HG02981 (cell line): ENCODE data around the gene FIBCD1.

Experiments used
- ATAC-seq: cut with Tn5 transposase; IDR thresholded peaks from one replicate; pipeline ENCODE4 v1.9.1; 2021; ENCODE audit warnings: mild to moderate bottlenecking, moderate library complexity; ENCODE audit not compliant: unreplicated experiment

Gene FIBCD1

DNA sequence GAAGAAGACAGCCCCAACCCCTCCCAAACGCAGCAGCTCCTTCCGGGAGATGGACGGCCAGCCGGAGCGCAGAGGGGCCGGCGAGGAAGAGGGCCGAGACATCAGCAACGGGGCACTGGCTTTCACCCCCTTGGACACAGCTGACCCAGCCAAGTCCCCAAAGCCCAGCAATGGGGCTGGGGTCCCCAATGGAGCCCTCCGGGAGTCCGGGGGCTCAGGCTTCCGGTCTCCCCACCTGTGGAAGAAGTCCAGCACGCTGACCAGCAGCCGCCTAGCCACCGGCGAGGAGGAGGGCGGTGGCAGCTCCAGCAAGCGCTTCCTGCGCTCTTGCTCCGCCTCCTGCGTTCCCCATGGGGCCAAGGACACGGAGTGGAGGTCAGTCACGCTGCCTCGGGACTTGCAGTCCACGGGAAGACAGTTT, 54.9 kb downstream of the FIBCD1 start:
- no peak for ATAC-seq

DNA sequence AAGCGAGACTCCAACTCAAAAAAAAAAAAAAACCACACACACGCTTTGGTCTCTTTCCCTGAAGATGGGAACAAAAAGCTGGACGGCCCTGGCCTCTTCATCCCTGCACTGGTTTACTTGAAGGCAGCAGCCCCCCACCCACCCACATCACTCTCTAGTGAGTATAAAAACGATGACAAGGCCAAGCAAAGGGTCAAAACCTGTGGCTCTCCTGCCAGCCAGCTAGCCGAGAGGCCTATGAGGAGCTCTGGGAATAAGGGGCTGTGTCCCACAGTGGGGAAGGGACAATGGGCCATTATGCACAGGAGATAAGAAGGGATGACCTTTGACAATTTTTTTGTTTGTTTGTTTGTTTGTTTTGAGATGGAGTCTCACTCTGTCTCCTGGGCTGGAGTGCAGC, 55.6 kb downstream of the FIBCD1 start:
- ATAC-seq, result no peak

DNA sequence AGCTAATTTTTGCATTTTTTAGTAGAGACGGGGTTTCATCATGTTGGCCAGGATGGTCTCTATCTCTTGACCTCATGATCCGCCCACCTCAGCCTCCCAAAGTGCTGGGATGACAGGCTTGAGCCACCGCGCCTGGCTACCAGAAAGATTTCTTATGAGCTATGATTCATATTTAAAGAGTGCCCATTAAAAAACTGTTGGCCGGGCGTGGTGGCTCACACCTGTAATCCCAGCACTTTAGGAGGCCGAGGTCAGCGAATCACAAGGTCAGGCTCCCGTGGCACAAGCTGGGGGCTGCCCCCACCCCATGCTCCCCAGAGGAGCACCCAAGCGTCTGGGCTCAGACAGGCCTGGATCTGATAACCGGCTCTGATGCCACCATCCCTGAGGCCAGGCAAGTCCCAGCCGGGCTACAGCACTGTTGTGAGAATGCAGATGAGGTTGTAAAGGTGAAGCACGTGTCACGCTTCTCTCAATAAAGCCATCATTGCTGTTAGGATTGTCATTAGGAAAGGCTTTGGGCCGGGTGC, 56.3 kb downstream of the FIBCD1 start:
- no peak for ATAC-seq

DNA sequence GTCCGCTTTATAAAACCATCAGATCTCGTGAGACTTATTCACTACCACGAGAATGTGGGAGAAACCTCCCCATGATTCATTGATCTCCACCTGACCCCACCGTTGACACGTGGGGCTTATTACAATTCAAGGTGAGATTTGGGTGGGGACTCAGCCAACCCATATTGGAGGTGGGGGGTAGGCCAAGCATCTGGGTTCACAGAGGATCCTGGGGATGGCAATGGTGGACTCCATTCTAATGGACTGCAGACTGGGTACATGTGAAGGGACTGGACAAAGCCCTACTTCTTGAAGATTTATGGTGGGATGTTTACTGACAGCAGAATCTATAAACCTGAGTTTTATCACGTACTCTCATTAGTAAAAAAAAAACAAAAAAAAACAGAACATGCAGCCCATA, 57.5 kb downstream of the FIBCD1 start:
- ATAC-seq, result no peak

DNA sequence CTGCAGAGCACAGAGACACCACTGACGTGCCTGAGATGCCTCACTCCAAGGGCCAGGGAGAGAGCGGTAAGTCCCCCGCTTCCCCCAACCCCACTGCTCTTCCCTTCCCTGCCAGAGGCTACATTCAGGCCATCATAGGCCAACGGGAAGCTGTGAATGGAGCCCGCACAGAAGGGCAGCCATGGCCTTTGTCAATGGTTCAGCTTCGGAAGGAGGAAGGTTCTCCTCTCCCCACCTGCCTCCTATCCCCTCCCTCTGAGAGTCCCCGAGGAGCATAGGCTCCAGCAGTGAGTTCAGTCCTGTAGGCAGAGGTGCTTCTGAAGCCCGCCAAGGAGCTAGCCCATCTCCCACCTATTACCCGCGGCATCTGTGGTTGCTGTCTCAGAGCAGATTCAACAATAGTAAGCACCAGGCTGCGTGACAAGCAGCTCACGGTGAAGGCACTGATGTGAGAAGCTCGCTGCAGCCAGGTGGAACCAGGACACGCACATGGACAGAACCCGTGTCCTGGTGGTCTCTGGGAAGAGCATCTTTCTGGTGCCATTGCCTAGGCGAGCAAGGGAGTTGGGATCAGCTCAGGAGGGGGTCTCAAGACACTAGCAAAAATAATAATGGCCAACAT, 58.3 kb downstream of the FIBCD1 start:
- ATAC-seq, result no peak

DNA sequence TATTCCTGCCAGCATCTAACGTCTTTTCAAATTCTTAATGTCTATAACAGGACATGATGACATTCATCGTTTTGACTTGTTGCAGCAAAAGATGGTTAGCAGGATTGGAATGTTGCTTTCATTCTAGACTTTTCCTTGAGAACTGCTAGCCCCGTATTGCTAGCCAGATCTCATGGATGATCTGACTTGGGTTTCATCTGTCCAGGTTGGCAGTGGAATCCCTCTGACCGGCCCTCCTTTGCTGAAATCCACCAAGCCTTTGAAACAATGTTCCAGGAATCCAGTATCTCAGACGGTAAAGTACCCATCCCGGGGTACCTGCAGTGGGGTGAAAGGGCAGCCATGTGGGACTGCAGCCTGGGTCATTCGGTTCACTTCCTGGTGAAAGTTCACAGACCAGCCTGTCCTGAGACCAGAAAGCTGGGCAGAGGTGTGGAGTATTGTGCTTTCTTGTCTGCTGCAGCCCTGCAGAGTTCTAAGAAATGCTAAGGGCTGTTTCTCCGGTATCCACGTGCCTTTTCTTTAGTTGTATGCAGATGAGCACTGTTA, 59.1 kb downstream of the FIBCD1 start:
- ATAC-seq, result no peak

DNA sequence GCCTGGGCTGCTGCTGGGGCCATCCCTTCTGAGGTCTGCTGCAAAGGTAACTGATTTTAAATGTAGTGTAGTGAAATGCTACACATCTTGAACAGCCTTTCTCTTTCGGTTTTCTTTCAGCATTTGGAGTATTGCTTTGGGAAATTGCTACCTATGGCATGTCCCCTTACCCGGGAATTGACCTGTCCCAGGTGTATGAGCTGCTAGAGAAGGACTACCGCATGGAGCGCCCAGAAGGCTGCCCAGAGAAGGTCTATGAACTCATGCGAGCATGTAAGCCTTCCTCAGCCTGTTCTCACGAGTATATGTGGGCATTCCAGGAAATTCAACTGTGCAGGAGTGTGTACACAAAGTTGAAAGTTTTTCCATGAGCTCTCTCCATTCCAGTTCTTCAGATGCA, 60.8 kb downstream of the FIBCD1 start:
- no peak for ATAC-seq

DNA sequence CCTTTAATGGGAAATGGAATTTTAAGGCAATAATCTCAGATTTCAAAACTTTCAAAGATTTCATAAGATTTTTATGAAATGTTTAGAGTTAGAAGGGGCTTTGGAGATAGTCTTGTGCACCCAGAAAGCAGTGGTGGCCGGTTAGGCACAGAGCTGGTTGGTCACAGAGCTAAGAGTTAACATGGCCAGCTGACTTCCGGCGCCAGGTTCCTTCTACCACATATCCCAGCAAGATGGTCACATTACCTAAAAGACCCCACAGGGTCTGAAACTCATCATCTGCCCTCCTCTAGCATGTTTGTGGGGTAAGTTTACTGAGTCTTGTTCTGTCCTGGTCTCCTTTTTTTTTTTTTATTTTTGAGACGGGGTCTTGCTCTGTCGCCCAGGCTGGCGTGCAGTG, 61.7 kb downstream of the FIBCD1 start:
- no peak for ATAC-seq

DNA sequence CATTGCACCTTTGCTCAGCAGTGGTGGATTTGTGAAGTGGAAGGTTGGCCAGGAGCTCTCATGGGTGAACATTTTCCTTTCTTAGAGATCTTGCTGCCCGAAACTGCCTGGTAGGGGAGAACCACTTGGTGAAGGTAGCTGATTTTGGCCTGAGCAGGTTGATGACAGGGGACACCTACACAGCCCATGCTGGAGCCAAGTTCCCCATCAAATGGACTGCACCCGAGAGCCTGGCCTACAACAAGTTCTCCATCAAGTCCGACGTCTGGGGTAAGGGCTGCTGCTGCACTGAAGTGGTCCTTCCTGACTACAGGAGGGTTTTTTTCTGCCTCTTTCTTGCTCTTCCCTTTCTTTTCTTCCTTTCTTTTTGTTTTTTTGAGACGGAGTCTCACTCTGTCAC, 64.3 kb downstream of the FIBCD1 start:
- no peak for ATAC-seq

DNA sequence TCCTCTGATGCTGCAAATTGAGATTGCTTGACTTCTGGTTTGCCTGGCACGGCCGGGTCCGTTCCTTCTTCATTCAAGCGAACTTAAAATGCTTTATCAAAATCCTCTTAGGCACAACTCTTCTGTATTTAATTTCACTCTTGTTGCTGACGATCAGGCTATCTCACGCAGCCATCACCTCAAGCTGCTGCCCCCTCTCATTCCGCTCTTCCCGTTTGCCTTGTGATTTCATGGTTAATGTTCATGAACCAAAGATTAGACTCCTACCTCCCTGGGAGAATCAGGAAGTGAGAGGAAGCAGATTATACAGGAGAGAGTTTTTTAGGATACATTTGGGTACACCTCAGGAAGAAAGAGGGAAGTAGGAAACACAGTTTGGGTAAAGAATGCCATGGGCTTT, 65.1 kb downstream of the FIBCD1 start:
- ATAC-seq, result no peak

DNA sequence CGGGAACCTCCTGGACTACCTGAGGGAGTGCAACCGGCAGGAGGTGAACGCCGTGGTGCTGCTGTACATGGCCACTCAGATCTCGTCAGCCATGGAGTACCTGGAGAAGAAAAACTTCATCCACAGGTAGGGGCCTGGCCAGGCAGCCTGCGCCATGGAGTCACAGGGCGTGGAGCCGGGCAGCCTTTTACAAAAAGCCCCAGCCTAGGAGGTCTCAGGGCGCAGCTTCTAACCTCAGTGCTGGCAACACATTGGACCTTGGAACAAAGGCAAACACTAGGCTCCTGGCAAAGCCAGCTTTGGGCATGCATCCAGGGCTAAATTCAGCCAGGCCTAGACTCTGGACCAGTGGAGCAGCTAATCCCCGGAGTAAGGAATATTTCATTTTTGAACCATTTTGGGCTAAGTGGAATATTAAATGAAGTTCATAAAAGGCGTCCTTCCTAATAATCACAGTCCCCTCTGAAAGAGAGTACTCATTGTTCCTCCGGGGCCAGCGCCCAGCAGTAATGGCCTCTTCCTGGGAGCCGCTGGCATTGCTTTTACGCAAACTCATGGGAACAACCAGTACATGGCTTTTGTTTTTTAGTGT, 66.0 kb downstream of the FIBCD1 start:
- no peak for ATAC-seq

DNA sequence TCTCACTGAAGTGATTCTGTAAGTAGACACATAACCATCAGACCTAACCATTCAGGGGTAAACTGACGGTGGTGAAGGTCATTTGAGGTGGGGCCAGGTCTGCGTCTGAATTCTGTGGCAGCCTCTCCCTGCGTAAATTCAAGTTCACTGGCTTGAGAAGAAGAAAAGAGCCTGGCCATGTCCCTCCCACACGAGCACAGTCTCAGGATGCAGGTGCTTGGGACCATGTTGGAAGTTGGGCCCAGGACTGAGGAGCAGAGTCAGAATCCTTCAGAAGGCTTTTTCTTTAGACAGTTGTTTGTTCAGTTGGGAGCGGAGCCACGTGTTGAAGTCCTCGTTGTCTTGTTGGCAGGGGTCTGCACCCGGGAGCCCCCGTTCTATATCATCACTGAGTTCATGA, 66.5 kb downstream of the FIBCD1 start:
- ATAC-seq, result no peak

DNA sequence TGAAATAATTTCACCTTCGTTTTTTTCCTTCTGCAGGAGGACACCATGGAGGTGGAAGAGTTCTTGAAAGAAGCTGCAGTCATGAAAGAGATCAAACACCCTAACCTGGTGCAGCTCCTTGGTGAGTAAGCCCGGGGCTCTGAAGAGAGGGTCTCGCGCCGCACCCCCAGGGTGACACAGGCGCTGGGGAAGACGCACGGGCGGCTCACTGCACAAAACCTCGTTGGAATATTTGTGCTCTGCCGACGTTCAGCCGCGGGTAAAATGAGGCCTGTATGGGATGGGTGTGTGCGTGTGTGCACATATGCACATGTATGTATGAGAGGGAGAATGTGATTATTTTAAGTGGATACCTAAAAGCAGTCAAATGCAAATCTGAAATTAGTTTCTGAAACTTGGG, 67.0 kb downstream of the FIBCD1 start:
- no peak for ATAC-seq

DNA sequence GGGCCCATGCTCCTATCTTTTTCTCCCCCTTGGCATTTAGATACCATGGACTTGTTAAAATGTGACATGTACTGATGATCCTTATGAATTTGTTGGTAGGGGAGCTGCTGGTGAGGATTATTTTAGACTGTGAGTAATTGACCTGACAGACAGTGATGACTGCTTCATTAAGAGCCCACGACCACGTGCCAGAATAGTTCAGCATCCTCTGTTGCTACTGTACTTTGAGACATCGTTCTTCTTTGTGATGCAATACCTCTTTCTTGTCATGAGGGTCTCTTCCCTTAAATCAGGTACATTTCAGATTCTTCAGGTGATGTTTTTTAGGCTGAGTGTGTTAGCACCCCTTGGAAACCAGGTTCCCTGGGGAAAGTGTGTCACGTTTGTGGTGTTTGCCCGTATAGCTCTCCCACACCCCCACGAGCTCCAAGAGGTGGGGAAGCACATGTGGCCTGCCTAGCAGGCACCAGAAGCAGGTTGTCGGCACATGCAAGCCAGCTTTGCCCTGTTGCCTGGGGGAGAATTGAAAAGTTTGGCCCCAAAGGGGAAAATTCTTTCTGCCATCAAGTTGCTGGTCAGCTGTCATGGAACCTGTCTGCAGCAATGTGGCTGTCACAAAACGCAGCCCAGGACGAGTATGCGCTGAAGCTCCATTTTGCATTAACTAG, 67.5 kb downstream of the FIBCD1 start:
- ATAC-seq, result no peak

DNA sequence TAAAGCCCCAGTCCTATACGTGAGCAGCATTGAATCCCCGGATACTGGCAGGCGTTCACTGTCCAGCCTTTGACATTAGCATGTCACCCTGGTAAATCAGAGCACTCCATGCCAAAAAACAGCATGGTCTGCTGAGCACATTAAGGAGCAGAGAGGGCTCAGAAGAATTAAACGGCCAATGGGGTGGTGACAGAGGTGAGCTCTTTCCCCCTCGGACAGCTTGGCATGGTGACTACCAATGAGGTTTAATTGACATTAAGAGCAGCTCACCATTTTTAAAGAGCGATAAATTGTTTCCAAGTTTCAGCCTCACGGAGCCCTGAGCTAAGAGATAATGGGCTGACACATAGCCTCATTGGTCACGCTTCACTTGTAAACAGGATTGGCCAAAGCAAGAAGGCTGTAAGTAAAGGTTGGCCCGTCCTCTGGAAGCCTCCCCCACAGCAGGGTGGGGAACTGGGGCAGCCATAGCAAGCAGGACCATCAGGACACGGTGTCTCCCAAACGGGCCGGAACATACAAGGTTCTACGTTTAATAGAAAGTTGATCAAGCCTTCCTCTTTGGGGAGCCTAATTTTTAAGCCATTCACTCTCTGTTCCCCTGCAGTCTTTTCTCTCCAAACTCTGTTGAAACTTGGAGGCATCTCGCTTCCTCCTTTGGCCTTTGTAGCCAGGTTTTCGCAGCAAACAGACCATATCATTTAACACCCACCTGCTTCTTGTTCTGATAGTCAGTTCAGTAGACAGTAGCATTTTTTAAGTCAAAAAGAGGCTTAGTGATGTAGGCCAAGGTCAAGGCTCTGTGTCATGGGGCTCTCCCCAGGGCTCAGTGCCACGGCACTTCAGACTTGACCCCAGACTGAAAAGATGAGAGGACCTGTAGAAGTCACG, 68.3 kb downstream of the FIBCD1 start:
- ATAC-seq, result peak; percentile 50

DNA sequence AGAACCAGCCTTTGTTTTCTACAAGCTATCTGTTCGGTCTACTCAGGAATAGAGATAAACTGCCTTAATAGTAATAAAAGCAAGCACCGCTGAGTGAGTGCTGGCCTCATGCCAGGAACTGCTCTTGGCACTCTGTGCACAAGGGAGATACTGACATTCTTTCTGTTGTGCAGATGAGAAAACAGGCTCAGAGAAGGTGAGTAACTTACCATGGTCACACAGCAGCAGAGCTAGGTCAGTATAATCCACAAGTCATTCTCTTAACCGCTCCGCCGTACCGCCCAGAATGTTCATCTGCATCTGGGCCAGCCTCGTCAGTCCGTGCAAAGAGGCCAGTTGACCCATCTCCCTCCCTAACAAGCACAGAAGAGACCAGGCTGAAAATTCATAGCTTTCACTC, 69.8 kb downstream of the FIBCD1 start:
- ATAC-seq, result no peak

DNA sequence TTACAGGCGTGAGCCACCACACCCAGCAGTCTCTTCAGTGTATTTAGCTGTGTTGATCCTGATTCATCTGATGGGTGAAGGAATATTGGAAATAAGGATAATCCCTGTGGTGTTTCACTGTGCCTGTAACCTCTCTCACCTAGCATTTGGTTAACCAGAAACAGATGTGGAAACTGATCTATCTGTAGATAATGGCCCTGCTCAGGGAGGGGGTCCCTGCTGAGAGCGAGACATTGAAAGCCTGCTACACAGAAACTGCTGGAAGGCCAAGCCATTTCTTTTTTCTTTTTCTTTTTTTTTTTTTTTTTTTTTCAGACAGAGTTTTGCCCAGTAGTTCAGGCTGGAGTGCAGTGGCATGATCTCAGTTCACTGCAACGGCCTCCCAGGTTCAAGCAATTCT, 70.8 kb downstream of the FIBCD1 start:
- ATAC-seq, result no peak

DNA sequence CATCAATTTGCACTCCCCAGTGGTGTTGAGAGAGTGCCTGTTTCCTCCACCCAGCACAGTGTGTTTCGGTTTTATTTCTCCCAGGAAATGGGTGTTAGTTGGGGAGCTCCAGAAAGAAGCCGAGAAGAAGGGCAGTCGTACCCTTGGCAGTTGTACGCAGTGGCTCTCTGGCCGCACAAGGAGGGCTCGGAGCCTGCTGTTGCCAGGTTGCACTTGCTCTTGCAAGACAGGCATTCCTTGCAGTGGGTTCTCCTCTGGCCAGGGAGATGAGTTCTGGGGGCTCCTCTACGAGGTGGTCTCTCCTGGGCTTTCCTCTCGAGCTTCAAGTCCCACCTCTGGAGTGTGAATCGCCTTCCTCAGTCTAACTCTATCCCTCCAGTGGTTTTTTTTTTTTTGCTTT, 71.5 kb downstream of the FIBCD1 start:
- ATAC-seq, result no peak

DNA sequence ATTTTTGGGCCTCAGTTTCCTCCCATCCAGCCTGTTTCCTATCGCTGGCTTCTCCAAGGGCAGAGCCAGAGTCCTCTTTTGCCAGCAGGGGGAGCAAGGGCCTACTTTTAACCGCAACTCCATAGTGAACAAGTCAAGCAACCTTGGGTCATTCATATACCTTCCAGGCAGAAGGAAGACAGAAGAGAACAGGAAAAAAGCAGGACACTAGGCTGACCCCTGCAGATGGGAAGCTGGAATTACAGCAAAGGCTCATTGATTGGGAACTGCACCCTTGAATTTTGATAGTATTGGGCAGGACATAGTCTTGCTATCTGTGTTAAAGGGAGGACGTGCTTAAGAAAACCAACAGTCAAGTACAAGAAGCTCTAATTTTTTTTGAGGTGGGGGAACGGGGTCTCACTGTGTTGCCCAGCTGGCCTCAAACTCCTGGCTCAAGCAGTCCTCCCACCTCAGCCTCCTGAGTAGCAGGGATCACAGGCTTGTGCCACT, 72.5 kb downstream of the FIBCD1 start:
- ATAC-seq, result no peak

DNA sequence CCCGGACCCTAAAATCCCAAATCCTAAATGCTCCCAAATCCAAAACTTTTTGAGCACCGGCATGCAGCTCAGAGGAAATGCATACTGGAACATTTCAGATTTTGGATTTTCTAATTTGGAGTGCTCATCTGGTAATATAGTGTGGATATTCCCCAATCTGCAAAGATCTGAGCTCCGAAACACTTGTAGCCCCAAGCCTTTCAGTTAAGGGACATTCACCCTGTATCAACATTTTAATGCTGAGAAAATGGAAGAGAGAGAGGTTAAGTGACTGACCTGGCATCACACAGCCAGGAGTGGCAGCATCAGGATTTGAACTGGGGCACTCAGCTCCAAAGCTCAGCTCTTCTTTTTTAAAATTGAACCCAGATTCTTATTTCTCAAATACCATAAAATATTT, 73.1 kb downstream of the FIBCD1 start:
- ATAC-seq, result no peak

DNA sequence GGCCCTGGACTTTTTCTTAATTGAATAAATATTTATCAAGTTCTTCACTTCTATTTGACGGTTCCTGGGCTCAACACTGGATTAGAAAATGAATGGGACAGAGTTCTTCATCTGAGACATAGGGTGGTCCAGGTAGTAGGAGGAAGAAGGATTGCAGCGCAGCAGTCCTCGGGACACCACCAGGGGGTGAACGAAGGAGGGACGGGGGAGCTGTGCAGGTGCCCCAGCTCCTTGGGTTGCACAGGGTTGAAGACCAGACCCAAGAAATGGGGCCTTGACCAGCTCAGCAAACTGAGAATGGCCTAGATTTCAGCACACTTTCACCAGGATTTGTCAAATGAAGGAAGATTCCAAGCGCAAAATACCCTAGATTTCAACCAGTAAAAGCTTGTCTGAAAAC, 74.5 kb downstream of the FIBCD1 start:
- ATAC-seq, result no peak
